HepG2 (cell line): Measurements from ENCODE around the gene MLANA. TPM values are rescaled to one million over a fixed set of nuclear protein-coding genes. Genes with fewer than 3 reads are reported as not detected.

ENCODE experiments used
- AHDC1 ChIP-seq: sonication (generic); formaldehyde crosslinking; IDR thresholded peaks from 2 replicates; pipeline ENCODE4 v1.5.1; 2020; ENCODE audit warnings: mild to moderate bottlenecking, missing genetic modification reagents, borderline replicate concordance
- NFIC ChIP-seq: IDR thresholded peaks from 2 replicates; pipeline ENCODE4 v1.6.1; 2012; ENCODE audit warnings: mild to moderate bottlenecking, low read length, inconsistent platforms
- NFKBIZ ChIP-seq: IDR thresholded peaks from 2 replicates; pipeline ENCODE4 v1.6.1; 2018; ENCODE audit warnings: missing genetic modification reagents, missing compliant biosample characterization
- RFXAP ChIP-seq: sonication (generic); formaldehyde crosslinking; IDR thresholded peaks from 2 replicates; pipeline ENCODE4 v1.4.0; 2020; ENCODE audit warnings: missing genetic modification reagents, borderline replicate concordance
- RNF2 ChIP-seq: fragments of 450-650 bp; conservative IDR thresholded peaks from 2 replicates; pipeline ENCODE4 v1.6.1; 2016; ENCODE audit warnings: low read depth
- SALL1 ChIP-seq: sonication (generic); formaldehyde crosslinking; IDR thresholded peaks from 2 replicates; pipeline ENCODE4 v1.8.0; 2022; ENCODE audit warnings: mild to moderate bottlenecking, missing genetic modification reagents
- SNAPC2 ChIP-seq: sonication (generic); formaldehyde crosslinking; IDR thresholded peaks from 2 replicates; pipeline ENCODE4 v1.8.1; 2022; ENCODE audit warnings: mild to moderate bottlenecking, missing genetic modification reagents
- STAT5B ChIP-seq: sonication (generic); formaldehyde crosslinking; IDR thresholded peaks from 2 replicates; pipeline ENCODE4 v1.4.0; 2020; ENCODE audit warnings: missing genetic modification reagents
- ZNF768 ChIP-seq: sonication (generic); formaldehyde crosslinking; IDR thresholded peaks from 2 replicates; pipeline ENCODE4 v1.4.0; 2020; ENCODE audit warnings: missing genetic modification reagents
- polyA plus RNA-seq, 8 experiments: library from polyadenylated mRNA; depleted of rRNA in 3 of 8; stranded (reverse) in 7 of 8; unstranded in 1 of 8; fragments of >200 nt; fragmentation: Illumina TruSeq in 4 of 8; extraction: Trizol in 4 of 8; gene quantifications; 2 replicates each; pipeline versions ENCODE4 v1.2.1 to v1.2.3, GENCODE V29; 2011 to 2016; ENCODE audit warnings: low read depth in 4 of 8, missing spikeins in 1 of 8, mixed read lengths in 1 of 8; ENCODE audit not compliant: insufficient read depth in 1 of 8
- total RNA-seq, 5 experiments: library from RNA; depleted of rRNA; stranded (reverse); fragments of >200 nt; fragmentation: Illumina TruSeq; extraction: Trizol; gene quantifications; 2 replicates each; pipeline ENCODE4 v1.2.3, GENCODE V29; 2016; ENCODE audit warnings: low read depth in 1 of 5
- TF ChIP-seq, protein P1 (sequence below): sonication (generic); formaldehyde crosslinking; IDR thresholded peaks from one replicate; pipeline ENCODE4 v1.5.1; 2020; ENCODE audit warnings: mild to moderate bottlenecking, missing genetic modification reagents; ENCODE audit errors: not compliant biosample characterization
- TF ChIP-seq, protein P2 (sequence below): sonication (generic); formaldehyde crosslinking; IDR thresholded peaks from 2 replicates; pipeline ENCODE4 v1.8.1; 2023; ENCODE audit warnings: mild to moderate bottlenecking, moderate library complexity, missing genetic modification reagents

MLANA gene
- total and polyA plus RNA-seq, 2 of the 13 experiments (the other 11 are each of a cell fraction or from before 2014, with no cell fraction given), result 0.11 to 0.18 TPM

DNA sequence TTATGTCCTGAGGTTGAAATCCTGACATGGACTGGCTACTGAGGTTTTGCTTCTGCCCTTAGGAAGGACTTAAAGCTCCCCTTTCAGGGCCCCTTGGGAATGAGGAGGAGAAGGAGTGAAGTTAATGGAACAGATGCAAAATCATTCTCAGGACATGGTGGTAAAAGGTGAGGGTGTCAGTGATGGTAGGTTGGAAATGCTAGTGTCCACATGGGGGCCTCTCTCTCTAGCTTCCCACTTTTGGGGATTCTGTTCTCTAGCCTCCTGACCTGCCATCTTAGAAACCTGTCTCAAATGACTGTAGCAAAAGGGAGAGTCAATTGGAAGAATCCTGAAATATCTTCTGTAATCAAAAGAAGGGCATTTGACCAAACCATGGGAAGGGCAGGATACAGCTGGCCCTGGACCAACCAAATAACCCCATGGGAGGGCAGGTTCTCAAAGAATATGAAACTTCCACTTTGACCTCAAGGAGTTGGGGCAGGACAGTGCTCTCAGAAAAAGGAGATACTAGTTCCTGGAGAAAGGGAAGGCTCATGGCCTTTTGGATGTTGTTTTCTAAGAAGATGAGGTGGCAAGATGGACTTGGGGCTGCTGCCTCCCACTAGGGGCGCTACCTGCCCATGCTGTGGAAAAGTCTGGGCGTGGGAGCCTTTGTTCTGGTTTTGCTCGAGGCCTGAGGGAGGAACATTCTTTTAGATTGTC lies 21.2 kb upstream of the MLANA start (continued):
- no peak for TF ChIP-seq RFXAP (CRISPR knock-in tag)
- no peak for TF ChIP-seq RNF2
- no peak for TF ChIP-seq ZNF768 (CRISPR knock-in tag)
- TF ChIP-seq, protein P1, sequence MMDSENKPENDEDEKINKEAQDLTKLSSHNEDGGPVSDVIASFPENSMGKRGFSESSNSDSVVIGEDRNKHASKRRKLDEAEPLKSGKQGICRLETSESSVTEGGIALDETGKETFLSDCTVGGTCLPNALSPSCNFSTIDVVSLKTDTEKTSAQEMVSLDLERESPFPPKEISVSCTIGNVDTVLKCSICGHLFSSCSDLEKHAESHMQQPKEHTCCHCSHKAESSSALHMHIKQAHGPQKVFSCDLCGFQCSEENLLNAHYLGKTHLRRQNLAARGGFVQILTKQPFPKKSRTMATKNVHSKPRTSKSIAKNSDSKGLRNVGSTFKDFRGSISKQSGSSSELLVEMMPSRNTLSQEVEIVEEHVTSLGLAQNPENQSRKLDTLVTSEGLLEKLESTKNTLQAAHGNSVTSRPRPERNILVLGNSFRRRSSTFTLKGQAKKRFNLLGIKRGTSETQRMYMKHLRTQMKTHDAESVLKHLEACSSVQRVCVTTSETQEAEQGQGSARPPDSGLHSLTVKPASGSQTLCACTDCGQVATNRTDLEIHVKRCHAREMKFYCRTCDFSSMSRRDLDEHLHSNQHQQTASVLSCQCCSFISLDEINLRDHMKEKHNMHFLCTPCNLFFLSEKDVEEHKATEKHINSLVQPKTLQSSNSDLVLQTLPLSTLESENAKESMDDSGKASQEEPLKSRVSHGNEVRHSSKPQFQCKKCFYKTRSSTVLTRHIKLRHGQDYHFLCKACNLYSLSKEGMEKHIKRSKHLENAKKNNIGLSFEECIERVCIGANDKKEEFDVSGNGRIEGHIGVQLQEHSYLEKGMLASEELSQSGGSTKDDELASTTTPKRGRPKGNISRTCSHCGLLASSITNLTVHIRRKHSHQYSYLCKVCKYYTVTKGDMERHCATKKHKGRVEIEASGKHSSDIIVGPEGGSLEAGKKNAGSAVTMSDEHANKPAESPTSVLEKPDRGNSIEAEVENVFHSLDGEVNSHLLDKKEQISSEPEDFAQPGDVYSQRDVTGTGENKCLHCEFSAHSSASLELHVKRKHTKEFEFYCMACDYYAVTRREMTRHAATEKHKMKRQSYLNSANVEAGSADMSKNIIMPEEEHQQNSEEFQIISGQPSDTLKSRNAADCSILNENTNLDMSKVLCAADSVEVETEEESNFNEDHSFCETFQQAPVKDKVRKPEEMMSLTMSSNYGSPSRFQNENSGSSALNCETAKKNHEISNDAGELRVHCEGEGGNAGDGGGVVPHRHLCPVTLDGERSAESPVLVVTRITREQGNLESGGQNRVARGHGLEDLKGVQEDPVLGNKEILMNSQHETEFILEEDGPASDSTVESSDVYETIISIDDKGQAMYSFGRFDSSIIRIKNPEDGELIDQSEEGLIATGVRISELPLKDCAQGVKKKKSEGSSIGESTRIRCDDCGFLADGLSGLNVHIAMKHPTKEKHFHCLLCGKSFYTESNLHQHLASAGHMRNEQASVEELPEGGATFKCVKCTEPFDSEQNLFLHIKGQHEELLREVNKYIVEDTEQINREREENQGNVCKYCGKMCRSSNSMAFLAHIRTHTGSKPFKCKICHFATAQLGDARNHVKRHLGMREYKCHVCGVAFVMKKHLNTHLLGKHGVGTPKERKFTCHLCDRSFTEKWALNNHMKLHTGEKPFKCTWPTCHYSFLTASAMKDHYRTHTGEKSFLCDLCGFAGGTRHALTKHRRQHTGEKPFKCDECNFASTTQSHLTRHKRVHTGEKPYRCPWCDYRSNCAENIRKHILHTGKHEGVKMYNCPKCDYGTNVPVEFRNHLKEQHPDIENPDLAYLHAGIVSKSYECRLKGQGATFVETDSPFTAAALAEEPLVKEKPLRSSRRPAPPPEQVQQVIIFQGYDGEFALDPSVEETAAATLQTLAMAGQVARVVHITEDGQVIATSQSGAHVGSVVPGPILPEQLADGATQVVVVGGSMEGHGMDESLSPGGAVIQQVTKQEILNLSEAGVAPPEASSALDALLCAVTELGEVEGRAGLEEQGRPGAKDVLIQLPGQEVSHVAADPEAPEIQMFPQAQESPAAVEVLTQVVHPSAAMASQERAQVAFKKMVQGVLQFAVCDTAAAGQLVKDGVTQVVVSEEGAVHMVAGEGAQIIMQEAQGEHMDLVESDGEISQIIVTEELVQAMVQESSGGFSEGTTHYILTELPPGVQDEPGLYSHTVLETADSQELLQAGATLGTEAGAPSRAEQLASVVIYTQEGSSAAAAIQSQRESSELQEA (CRISPR knock-in tag), result no peak
- TF ChIP-seq STAT5B, result no peak
- no peak for TF ChIP-seq NFIC
- TF ChIP-seq, protein P2, sequence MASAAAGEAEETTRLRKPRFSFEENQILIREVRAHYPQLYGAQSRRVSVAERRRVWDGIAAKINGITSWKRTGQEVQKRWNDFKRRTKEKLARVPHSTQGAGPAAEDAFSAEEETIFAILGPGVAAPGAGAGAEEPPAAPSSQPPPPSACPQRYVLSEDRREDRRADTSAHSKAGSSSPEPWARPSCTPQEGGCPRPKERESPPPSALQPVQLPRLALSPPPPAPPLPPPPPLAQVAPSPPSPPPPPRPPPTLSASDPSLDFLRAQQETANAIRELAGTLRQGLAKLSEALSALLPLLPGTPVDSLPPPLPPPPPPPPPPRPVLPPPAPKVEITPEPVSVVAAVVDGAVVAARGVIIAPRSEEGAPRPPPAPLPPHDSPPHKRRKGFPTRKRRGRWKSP (CRISPR knock-in tag), result no peak
- TF ChIP-seq SALL1, result no peak
- TF ChIP-seq AHDC1 (CRISPR knock-in tag), result no peak
- no peak for TF ChIP-seq SNAPC2 (CRISPR knock-in tag)
- TF ChIP-seq NFKBIZ, result no peak
